T-cell (primary cell): Measurements from ENCODE around the gene WWP2. TPM values are rescaled to one million over a fixed set of nuclear protein-coding genes. Genes with fewer than 3 reads are reported as not detected.

Source experiments
- ATAC-seq, 4 experiments: fragments of 200-7000 bp in 3 of 4; fragments of 150-1000 bp in 1 of 4; cut with Tn5 transposase; replicated peaks in 1 of 4; 1 replicate in 3 of 4; 2 replicates in 1 of 4; pipeline ENCODE4 v1.10.0; 2021; ENCODE audit warnings: moderate library complexity in 3 of 4, mild to moderate bottlenecking in 2 of 4, moderate number of reproducible peaks in 1 of 4
- CTCF ChIA-PET, 2 donors: fragments of 300-600 bp; sonication (Branson Sonifier 250); formaldehyde crosslinking; loops; one replicate each; lab custom pipeline; 2022; ENCODE audit warnings: antibody characterized with exemption in 2 of 2; lab: Charles Lee
- POLR2A ChIA-PET, 2 donors: fragments of 300-600 bp; sonication (Branson Sonifier 250); formaldehyde crosslinking; loops; one replicate each; lab custom pipeline; 2022; ENCODE audit warnings: antibody characterized with exemption in 2 of 2; lab: Charles Lee
- DNase-seq, 35 experiments: peaks; one replicate each; pipeline versions ENCODE4 v3.0.0 to v3.0.0-alpha.2; 2013 to 2023
- H3K27ac ChIP-seq: one replicate; pipeline ENCODE4 v1.5.1; 2013; ENCODE audit warnings: low read length
- H3K27me3 ChIP-seq, 2 experiments: replicated peaks in 1 of 2; 1 replicate in 1 of 2; 2 replicates in 1 of 2; pipeline versions ENCODE4 v1.6.1 to v1.7.0; 2013; ENCODE audit warnings: low read length in 1 of 2, mixed read lengths in 1 of 2; ENCODE audit not compliant: control insufficient read depth in 2 of 2, insufficient read depth in 2 of 2; ENCODE audit errors: extremely low read depth in 1 of 2
- H3K36me3 ChIP-seq, 2 donors: 1 replicate in 1 of 2; 2 replicates in 1 of 2; pipeline versions ENCODE4 v1.6.1 to v1.7.0; 2013; ENCODE audit warnings: low read length in 1 of 2; ENCODE audit not compliant: control insufficient read depth in 2 of 2, insufficient read depth in 1 of 2; ENCODE audit errors: extremely low read depth in 1 of 2
- H3K4me1 ChIP-seq, 2 experiments: 1 replicate in 1 of 2; 2 replicates in 1 of 2; pipeline versions ENCODE4 v1.6.1 to v1.7.0; 2013; ENCODE audit warnings: low read length in 2 of 2, mixed read lengths in 1 of 2; ENCODE audit not compliant: insufficient read depth in 2 of 2, control insufficient read depth in 1 of 2; ENCODE audit errors: extremely low read depth in 1 of 2
- H3K4me3 ChIP-seq, 2 donors: 1 replicate in 1 of 2; 2 replicates in 1 of 2; pipeline versions ENCODE4 v1.5.1 to v1.7.0; 2013; ENCODE audit warnings: mild to moderate bottlenecking in 2 of 2, low read length in 1 of 2, moderate library complexity in 1 of 2; ENCODE audit not compliant: control insufficient read depth in 1 of 2; ENCODE audit errors: extremely low read depth in 1 of 2
- H3K9me3 ChIP-seq: 2 replicates; pipeline ENCODE4 v1.7.0; 2013
- H3K27ac Mint-ChIP-seq, 2 donors: one replicate each; pipeline ENCODE4 v1.8.0; 2020 to 2021; ENCODE audit warnings: mild to moderate bottlenecking in 2 of 2, mixed read lengths in 2 of 2
- H3K27me3 Mint-ChIP-seq, 2 donors: one replicate each; pipeline ENCODE4 v1.8.0; 2021 to 2022; ENCODE audit warnings: mixed read lengths in 2 of 2
- H3K36me3 Mint-ChIP-seq: one replicate; pipeline ENCODE4 v1.8.0; 2021; ENCODE audit warnings: mixed read lengths
- H3K4me1 Mint-ChIP-seq, 3 donors: one replicate each; pipeline ENCODE4 v1.8.0; 2020 to 2022; ENCODE audit warnings: mixed read lengths in 3 of 3, mild to moderate bottlenecking in 1 of 3
- H3K4me3 Mint-ChIP-seq, 3 donors: one replicate each; pipeline ENCODE4 v1.8.0; 2020 to 2022; ENCODE audit warnings: mild to moderate bottlenecking in 3 of 3, mixed read lengths in 3 of 3, moderate library complexity in 3 of 3
- H3K9me3 Mint-ChIP-seq, 3 donors: one replicate each; pipeline ENCODE4 v1.8.0; 2020 to 2022; ENCODE audit warnings: mixed read lengths in 3 of 3
- WGBS: methylation state at CpG from one replicate; pipeline ENCODE4 v1.1.5; 2013; ENCODE audit warnings: missing lambda C conversion rate; ENCODE audit not compliant: insufficient coverage; 5-methylcytosine and 5-hydroxymethylcytosine counted together
- total RNA-seq, 35 experiments: library from RNA in 6 of 35; stranded (reverse) in 6 of 35; fragments of 120-200 nt in 1 of 35; gene quantifications; one replicate each; pipeline versions ENCODE4 v1.2.1 to v1.2.4 and lab custom pipeline; 2013 to 2026

WWP2 gene
- total RNA-seq, 5 donors from 2014 or later (not counting 1 experiment from before 2014, with no cell fraction given): 55.3 to 78.5 (median 66.4) TPM

DNA sequence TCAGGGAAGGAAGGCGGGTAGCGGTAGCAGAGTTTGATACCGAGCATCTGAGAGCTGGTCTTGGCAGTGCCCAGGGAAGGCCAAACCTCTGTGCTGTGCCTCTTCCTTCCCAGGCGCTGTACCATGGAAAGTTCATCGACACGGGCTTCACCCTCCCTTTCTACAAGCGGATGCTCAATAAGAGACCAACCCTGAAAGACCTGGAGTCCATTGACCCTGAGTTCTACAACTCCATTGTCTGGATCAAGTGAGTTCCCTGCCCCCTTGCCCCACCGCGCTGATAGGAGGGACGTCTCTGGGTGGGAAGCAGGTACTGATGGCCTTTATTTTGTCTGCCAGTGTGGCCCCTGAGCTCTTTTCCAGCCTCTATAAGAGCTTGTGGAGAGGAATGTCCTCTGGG is 173.6 kb downstream of the WWP2 start:
- H3K36me3 Mint-ChIP-seq: peaks cover 50% of the 10 kb centered on the region
- no peaks in the 10 kb centered on the region for H3K4me1 Mint-ChIP-seq
- no peak overlapping the region for H3K4me3 ChIP-seq
- ChIA-PET CTCF (no interaction called here), POLR2A (no interaction called here)
- H3K9me3 ChIP-seq: no peaks in the 10 kb centered on the region
- H3K36me3 ChIP-seq: peaks cover 40 to 96% of the 10 kb centered on the region in 2 donors
- no peaks in the 10 kb centered on the region for H3K4me1 ChIP-seq
- H3K27me3 Mint-ChIP-seq: no peaks in the 10 kb centered on the region
- DNase-seq (no peak), ATAC-seq (no peak)
- H3K27me3 ChIP-seq: no peaks in the 10 kb centered on the region
- 93% methylated on average over 6 of the region's 10 CpGs for WGBS
- no peaks in the 10 kb centered on the region for H3K9me3 Mint-ChIP-seq
- no peak overlapping the region for H3K4me3 Mint-ChIP-seq
- H3K27ac Mint-ChIP-seq: no peak overlapping the region
- no peak overlapping the region for H3K27ac ChIP-seq

GRCh38 chr16:69936252-69936651 is 174.1 kb downstream of the WWP2 start:
- H3K4me1 ChIP-seq: no peaks in the 10 kb centered on the region
- Mint-ChIP-seq H3K4me1 (no peaks in the 10 kb centered on the region), H3K9me3 (no peaks in the 10 kb centered on the region), H3K36me3 (peaks cover 51% of the 10 kb centered on the region), H3K27ac (no peak overlapping the region), H3K4me3 (no peak overlapping the region), H3K27me3 (no peaks in the 10 kb centered on the region)
- WGBS: 95% methylated on average over 16 of the region's 16 CpGs
- H3K4me3 ChIP-seq: no peak overlapping the region
- POLR2A ChIA-PET: no interaction called here
- H3K27me3 ChIP-seq: no peaks in the 10 kb centered on the region
- DNase-seq (no peak), ATAC-seq (no peak)
- peaks cover 37 to 94% of the 10 kb centered on the region in 2 donors for H3K36me3 ChIP-seq
- CTCF ChIA-PET: no interaction called here
- no peaks in the 10 kb centered on the region for H3K9me3 ChIP-seq
- no peak overlapping the region for H3K27ac ChIP-seq

DNA sequence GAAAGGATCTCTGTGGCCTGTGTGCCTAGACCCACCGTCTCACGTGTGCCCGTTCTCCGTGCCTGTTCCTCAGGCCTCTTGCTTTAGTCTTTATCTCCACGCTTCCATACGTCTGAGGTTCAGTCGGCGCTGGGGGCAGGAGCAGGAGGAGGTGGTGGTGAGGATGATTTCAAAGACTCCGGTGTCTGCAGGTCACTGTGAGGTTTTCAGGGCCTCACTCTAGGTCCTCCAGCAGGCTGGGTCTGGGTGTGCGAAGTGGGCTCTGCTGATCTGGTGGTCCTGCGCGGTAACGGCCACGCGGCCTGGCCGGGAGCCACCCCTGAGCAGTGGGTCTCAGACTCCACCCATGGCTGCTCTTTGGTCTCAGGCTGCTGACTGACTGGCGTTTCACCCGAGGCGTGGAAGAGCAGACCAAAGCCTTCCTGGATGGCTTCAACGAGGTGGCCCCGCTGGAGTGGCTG is 174.6 kb downstream of the WWP2 start:
- no peak overlapping the region for H3K27ac Mint-ChIP-seq
- Histone ChIP-seq H3K27ac (no peak overlapping the region), H3K4me1 (no peaks in the 10 kb centered on the region), H3K9me3 (no peaks in the 10 kb centered on the region), H3K27me3 (no peaks in the 10 kb centered on the region), H3K36me3 (peaks cover 34 to 92% of the 10 kb centered on the region in 2 donors), H3K4me3 (no peak overlapping the region)
- H3K4me3 Mint-ChIP-seq: no peak overlapping the region
- ChIA-PET CTCF (no interaction called here), POLR2A (no interaction called here)
- peaks cover 53% of the 10 kb centered on the region for H3K36me3 Mint-ChIP-seq
- WGBS: 98% methylated on average over 14 of the region's 21 CpGs
- no peaks in the 10 kb centered on the region for H3K9me3 Mint-ChIP-seq
- ATAC-seq: no peak
- DNase-seq: no peak
- no peaks in the 10 kb centered on the region for H3K4me1 Mint-ChIP-seq
- H3K27me3 Mint-ChIP-seq: no peaks in the 10 kb centered on the region

GRCh38 chr16:69937465-69937951 is 175.4 kb downstream of the WWP2 start:
- ChIA-PET POLR2A (no interaction called here), CTCF (no interaction called here)
- Mint-ChIP-seq H3K9me3 (no peaks in the 10 kb centered on the region), H3K4me3 (no peak overlapping the region), H3K4me1 (no peaks in the 10 kb centered on the region), H3K36me3 (peaks cover 49% of the 10 kb centered on the region), H3K27me3 (no peaks in the 10 kb centered on the region), H3K27ac (no peak overlapping the region)
- Histone ChIP-seq H3K27me3 (no peaks in the 10 kb centered on the region), H3K9me3 (no peaks in the 10 kb centered on the region), H3K36me3 (peaks cover 37 to 87% of the 10 kb centered on the region in 2 donors), H3K27ac (no peak overlapping the region), H3K4me1 (no peaks in the 10 kb centered on the region), H3K4me3 (no peak overlapping the region)
- 96% methylated on average over 16 of the region's 16 CpGs for WGBS
- ATAC-seq: no peak
- no peak for DNase-seq

DNA sequence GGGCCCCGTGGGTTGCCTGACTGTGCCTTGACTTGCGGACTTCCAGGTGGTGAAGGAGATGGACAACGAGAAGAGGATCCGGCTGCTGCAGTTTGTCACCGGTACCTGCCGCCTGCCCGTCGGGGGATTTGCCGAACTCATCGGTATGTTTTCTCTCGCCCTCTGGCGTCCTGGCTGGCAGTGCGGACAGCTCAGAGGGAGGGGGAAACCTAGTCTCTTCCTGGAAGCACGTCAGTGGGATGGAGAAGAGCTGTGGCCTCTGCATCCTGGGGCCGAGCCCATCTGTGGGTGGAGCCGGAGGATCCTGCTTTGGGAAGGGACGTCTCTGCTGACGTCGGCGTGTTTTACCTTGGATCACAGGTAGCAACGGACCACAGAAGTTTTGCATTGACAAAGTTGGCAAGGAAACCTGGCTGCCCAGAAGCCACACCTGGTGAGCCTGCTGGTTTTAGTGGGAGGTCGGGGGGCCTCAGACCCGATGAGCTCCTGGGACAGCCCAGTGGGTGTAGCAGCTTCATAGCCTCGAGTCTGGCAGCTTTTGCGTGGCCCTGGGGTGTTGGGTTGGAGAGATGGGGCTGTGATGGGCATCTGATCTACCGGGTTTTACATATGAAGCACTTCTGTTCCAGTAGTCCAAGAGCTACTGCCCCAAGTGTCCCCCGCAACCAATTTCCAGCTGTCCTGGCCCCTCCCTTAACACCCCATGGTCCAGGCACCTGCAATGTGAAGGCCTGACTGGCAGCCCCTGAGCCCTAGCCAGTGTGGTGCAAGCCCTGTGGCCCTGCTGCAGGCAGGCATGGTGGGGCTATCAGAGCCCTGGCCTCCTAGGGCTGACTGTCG is 177.1 kb downstream of the WWP2 start:
- POLR2A ChIA-PET: no interaction called here
- DNase-seq (no peak), ATAC-seq (peak in 1 of 4 experiments; percentile 16)
- Histone ChIP-seq H3K4me1 (no peaks in the 10 kb centered on the region), H3K4me3 (no peak overlapping the region), H3K27me3 (no peaks in the 10 kb centered on the region), H3K9me3 (no peaks in the 10 kb centered on the region), H3K36me3 (peaks cover 25 to 70% of the 10 kb centered on the region in 2 donors), H3K27ac (no peak overlapping the region)
- Mint-ChIP-seq H3K4me1 (no peaks in the 10 kb centered on the region), H3K9me3 (no peaks in the 10 kb centered on the region), H3K4me3 (no peak overlapping the region), H3K36me3 (peaks cover 37% of the 10 kb centered on the region), H3K27ac (no peak overlapping the region), H3K27me3 (no peaks in the 10 kb centered on the region)
- CTCF ChIA-PET: interaction anchor here in 1 of 2 donors (1.0 kb wide), 1 partner anchor 9 kb away, joined by 3 read pairs; no protein-coding TSS in a partner anchor
- 96% methylated on average over 21 of the region's 28 CpGs for WGBS

GRCh38 chr16:69939821-69940585 is 177.9 kb downstream of the WWP2 start:
- H3K36me3 Mint-ChIP-seq: peaks cover 35% of the 10 kb centered on the region
- ATAC-seq: no peak
- no peak for DNase-seq
- no peak overlapping the region for H3K27ac Mint-ChIP-seq
- WGBS: 96% methylated on average over 19 of the region's 26 CpGs
- ChIA-PET POLR2A (no interaction called here), CTCF (no interaction called here)
- no peaks in the 10 kb centered on the region for H3K27me3 Mint-ChIP-seq
- no peak overlapping the region for H3K27ac ChIP-seq
- H3K4me1 Mint-ChIP-seq: no peaks in the 10 kb centered on the region
- H3K4me3 Mint-ChIP-seq: no peak overlapping the region
- H3K9me3 ChIP-seq: no peaks in the 10 kb centered on the region
- H3K36me3 ChIP-seq: peaks cover 24 to 62% of the 10 kb centered on the region in 2 donors
- no peaks in the 10 kb centered on the region for H3K4me1 ChIP-seq
- H3K4me3 ChIP-seq: no peak overlapping the region
- H3K27me3 ChIP-seq: no peaks in the 10 kb centered on the region
- no peaks in the 10 kb centered on the region for H3K9me3 Mint-ChIP-seq
